ENCODE data around the gene FOSL1. TPM values are rescaled to one million over a fixed set of nuclear protein-coding genes. Genes with fewer than 3 reads are reported as not detected.

The FOSL1 gene
- total RNA-seq, 1 experiment from 2014 or later, result not detected

GRCh38 chr11:65911682-65912568 is 11.7 kb upstream of the FOSL1 start:
- Histone ChIP-seq H3K9me2 (replicated peaks; ENCODE audit: insufficient read depth, low read length) (no peaks in the 10 kb centered on the region), H3K36me3 (ENCODE audit: insufficient read depth, low read length) (no peaks in the 10 kb centered on the region), H3K9ac (ENCODE audit: low read length) (no peak overlapping the region), H3K4me3 (ENCODE audit: low read length) (no peak overlapping the region), H2AFZ (ENCODE audit: low read length) (no peak overlapping the region), H3K4me2 (ENCODE audit: low read depth, low read length, poor library complexity, severe bottlenecking) (no peak overlapping the region), H3K4me1 (ENCODE audit: low read length) (no peaks in the 10 kb centered on the region), H4K20me1 (ENCODE audit: insufficient read depth, low read depth, low read length) (no peaks in the 10 kb centered on the region), H3K9me3 (ENCODE audit: low read length) (no peaks in the 10 kb centered on the region), H3K27ac (ENCODE audit: low read length) (no peak overlapping the region), H3K27me3 (ENCODE audit: low read length) (no peaks in the 10 kb centered on the region), H3K79me2 (ENCODE audit: low read length) (no peaks in the 10 kb centered on the region)
- DNase-seq, result peak; percentile 40

- Histone ChIP-seq H3K4me1 (ENCODE audit: low read length) (no peaks in the 10 kb centered on the region), H3K27ac (ENCODE audit: low read length) (no peak overlapping the region), H3K9me3 (ENCODE audit: low read length) (no peaks in the 10 kb centered on the region), H4K20me1 (ENCODE audit: insufficient read depth, low read depth, low read length) (no peaks in the 10 kb centered on the region), H3K27me3 (ENCODE audit: low read length) (no peaks in the 10 kb centered on the region), H3K4me3 (ENCODE audit: low read length) (no peak overlapping the region), H3K9ac (ENCODE audit: low read length) (no peak overlapping the region), H3K79me2 (ENCODE audit: low read length) (no peaks in the 10 kb centered on the region), H2AFZ (ENCODE audit: low read length) (no peak overlapping the region), H3K4me2 (ENCODE audit: low read depth, low read length, poor library complexity, severe bottlenecking) (no peak overlapping the region), H3K9me2 (replicated peaks; ENCODE audit: insufficient read depth, low read length) (no peaks in the 10 kb centered on the region), H3K36me3 (ENCODE audit: insufficient read depth, low read length) (no peaks in the 10 kb centered on the region)
- no peak for DNase-seq
Measured at GRCh38 chr11:65907878-65908277, 7.7 kb upstream of the FOSL1 start.

GRCh38 chr11:65906602-65907001 is 6.4 kb upstream of the FOSL1 start:
- Histone ChIP-seq H3K4me3 (ENCODE audit: low read length) (no peak overlapping the region), H3K27ac (ENCODE audit: low read length) (no peak overlapping the region), H3K79me2 (ENCODE audit: low read length) (no peaks in the 10 kb centered on the region), H3K4me2 (ENCODE audit: low read depth, low read length, poor library complexity, severe bottlenecking) (no peak overlapping the region), H3K36me3 (ENCODE audit: insufficient read depth, low read length) (no peaks in the 10 kb centered on the region), H4K20me1 (ENCODE audit: insufficient read depth, low read depth, low read length) (no peaks in the 10 kb centered on the region), H3K9me2 (replicated peaks; ENCODE audit: insufficient read depth, low read length) (no peaks in the 10 kb centered on the region), H2AFZ (ENCODE audit: low read length) (no peak overlapping the region), H3K4me1 (ENCODE audit: low read length) (no peaks in the 10 kb centered on the region), H3K9me3 (ENCODE audit: low read length) (no peaks in the 10 kb centered on the region), H3K27me3 (ENCODE audit: low read length) (no peaks in the 10 kb centered on the region), H3K9ac (ENCODE audit: low read length) (no peak overlapping the region)
- no peak for DNase-seq

GRCh38 chr11:65903715-65904114 is 3.5 kb upstream of the FOSL1 start:
- Histone ChIP-seq H3K9me3 (ENCODE audit: low read length) (no peaks in the 10 kb centered on the region), H3K4me2 (ENCODE audit: low read depth, low read length, poor library complexity, severe bottlenecking) (no peak overlapping the region), H3K4me1 (ENCODE audit: low read length) (peaks cover 11% of the 10 kb centered on the region), H3K4me3 (ENCODE audit: low read length) (no peak overlapping the region), H4K20me1 (ENCODE audit: insufficient read depth, low read depth, low read length) (no peaks in the 10 kb centered on the region), H2AFZ (ENCODE audit: low read length) (no peak overlapping the region), H3K27me3 (ENCODE audit: low read length) (no peaks in the 10 kb centered on the region), H3K79me2 (ENCODE audit: low read length) (no peaks in the 10 kb centered on the region), H3K9ac (ENCODE audit: low read length) (no peak overlapping the region), H3K9me2 (replicated peaks; ENCODE audit: insufficient read depth, low read length) (no peaks in the 10 kb centered on the region), H3K27ac (ENCODE audit: low read length) (no peak overlapping the region), H3K36me3 (ENCODE audit: insufficient read depth, low read length) (no peaks in the 10 kb centered on the region)
- DNase-seq, result no peak

- no peaks in the 10 kb centered on the region for H3K36me3 ChIP-seq (ENCODE audit: insufficient read depth, low read length)
- no peak for DNase-seq
- H3K79me2 ChIP-seq (ENCODE audit: low read length), result no peaks in the 10 kb centered on the region
- peaks cover 11% of the 10 kb centered on the region for H3K4me1 ChIP-seq (ENCODE audit: low read length)
- H2AFZ ChIP-seq (ENCODE audit: low read length), result no peak overlapping the region
- H3K9me3 ChIP-seq (ENCODE audit: low read length), result no peaks in the 10 kb centered on the region
- H3K9ac ChIP-seq (ENCODE audit: low read length), result no peak overlapping the region
- no peaks in the 10 kb centered on the region for H4K20me1 ChIP-seq (ENCODE audit: insufficient read depth, low read depth, low read length)
- H3K27ac ChIP-seq (ENCODE audit: low read length), result no peak overlapping the region
- no peak overlapping the region for H3K4me2 ChIP-seq (ENCODE audit: low read depth, low read length, poor library complexity, severe bottlenecking)
- no peaks in the 10 kb centered on the region for H3K9me2 ChIP-seq (replicated peaks; ENCODE audit: insufficient read depth, low read length)
- no peak overlapping the region for H3K4me3 ChIP-seq (ENCODE audit: low read length)
- no peaks in the 10 kb centered on the region for H3K27me3 ChIP-seq (ENCODE audit: low read length)
Measured at GRCh38 chr11:65903068-65903481, 2.9 kb upstream of the FOSL1 start.

GRCh38 chr11:65900899-65901180 is 652 bp upstream of the FOSL1 start:
- no peaks in the 10 kb centered on the region for H3K36me3 ChIP-seq (ENCODE audit: insufficient read depth, low read length)
- H2AFZ ChIP-seq (ENCODE audit: low read length), result no peak overlapping the region
- H3K4me3 ChIP-seq (ENCODE audit: low read length), result no peak overlapping the region
- no peaks in the 10 kb centered on the region for H3K9me2 ChIP-seq (replicated peaks; ENCODE audit: insufficient read depth, low read length)
- H3K79me2 ChIP-seq (ENCODE audit: low read length), result no peaks in the 10 kb centered on the region
- peaks cover 11% of the 10 kb centered on the region for H3K4me1 ChIP-seq (ENCODE audit: low read length)
- no peaks in the 10 kb centered on the region for H3K27me3 ChIP-seq (ENCODE audit: low read length)
- no peaks in the 10 kb centered on the region for H4K20me1 ChIP-seq (ENCODE audit: insufficient read depth, low read depth, low read length)
- no peaks in the 10 kb centered on the region for H3K9me3 ChIP-seq (ENCODE audit: low read length)
- peak overlapping the region; percentile 69 for H3K4me2 ChIP-seq (ENCODE audit: low read depth, low read length, poor library complexity, severe bottlenecking)
- no peak for DNase-seq
- no peak overlapping the region for H3K27ac ChIP-seq (ENCODE audit: low read length)
- no peak overlapping the region for H3K9ac ChIP-seq (ENCODE audit: low read length)

GRCh38 chr11:65899356-65900124 is 648 bp downstream of the FOSL1 start:
- peak; percentile 25 for DNase-seq
- Histone ChIP-seq H3K4me2 (ENCODE audit: low read depth, low read length, poor library complexity, severe bottlenecking) (peak overlapping the region; percentile 69), H3K4me3 (ENCODE audit: low read length) (peak overlapping the region; percentile 55; the same call in 1 of the 2 replicates), H3K9me3 (ENCODE audit: low read length) (no peaks in the 10 kb centered on the region), H3K27me3 (ENCODE audit: low read length) (no peaks in the 10 kb centered on the region), H4K20me1 (ENCODE audit: insufficient read depth, low read depth, low read length) (no peaks in the 10 kb centered on the region), H3K4me1 (ENCODE audit: low read length) (peaks cover 11% of the 10 kb centered on the region), H3K9me2 (replicated peaks; ENCODE audit: insufficient read depth, low read length) (no peaks in the 10 kb centered on the region), H3K9ac (ENCODE audit: low read length) (no peak overlapping the region), H3K36me3 (ENCODE audit: insufficient read depth, low read length) (no peaks in the 10 kb centered on the region), H3K27ac (ENCODE audit: low read length) (no peak overlapping the region), H2AFZ (ENCODE audit: low read length) (no peak overlapping the region), H3K79me2 (ENCODE audit: low read length) (no peaks in the 10 kb centered on the region)

- Histone ChIP-seq H3K9me2 (replicated peaks; ENCODE audit: insufficient read depth, low read length) (no peaks in the 10 kb centered on the region), H3K4me2 (ENCODE audit: low read depth, low read length, poor library complexity, severe bottlenecking) (no peak overlapping the region), H4K20me1 (ENCODE audit: insufficient read depth, low read depth, low read length) (no peaks in the 10 kb centered on the region), H3K36me3 (ENCODE audit: insufficient read depth, low read length) (no peaks in the 10 kb centered on the region), H3K4me3 (ENCODE audit: low read length) (no peak overlapping the region), H2AFZ (ENCODE audit: low read length) (no peak overlapping the region), H3K27ac (ENCODE audit: low read length) (no peak overlapping the region), H3K79me2 (ENCODE audit: low read length) (no peaks in the 10 kb centered on the region), H3K9me3 (ENCODE audit: low read length) (no peaks in the 10 kb centered on the region), H3K4me1 (ENCODE audit: low read length) (peaks cover 17% of the 10 kb centered on the region), H3K27me3 (ENCODE audit: low read length) (no peaks in the 10 kb centered on the region), H3K9ac (ENCODE audit: low read length) (no peak overlapping the region)
- no peak for DNase-seq
Measured at GRCh38 chr11:65898656-65899355, 1.4 kb downstream of the FOSL1 start.
